GM12875 (cell line): ENCODE measurements around the gene PRR7.

Source experiments
- H3K4me3 ChIP-seq: one replicate; pipeline ENCODE4 v1.5.1; 2011; ENCODE audit warnings: low read depth, low read length, control low read depth
- CTCF ChIP-seq: IDR thresholded peaks from 2 replicates; pipeline ENCODE4 v1.5.1; 2011; ENCODE audit warnings: low read depth, mild to moderate bottlenecking, control low read depth, inconsistent platforms, low read length, moderate library complexity, borderline replicate concordance; ENCODE audit not compliant: insufficient read depth

Gene PRR7

GRCh38 chr5:177474002-177474476 lies 27.4 kb downstream of the PRR7 start:
- no peak overlapping the region for H3K4me3 ChIP-seq
- TF ChIP-seq CTCF: no peak

- no peak overlapping the region for H3K4me3 ChIP-seq
These were observed 28.4 kb downstream of the PRR7 start for GRCh38 chr5:177474846-177475562.

GRCh38 chr5:177475563-177476427 lies 29.2 kb downstream of the PRR7 start:
- no peak overlapping the region for H3K4me3 ChIP-seq
- TF ChIP-seq CTCF: no peak

More at GRCh38 chr5:177474846-177475562, 28.4 kb downstream of the PRR7 start:
- TF ChIP-seq CTCF: no peak

- TF ChIP-seq CTCF: no peak
These were observed 30.1 kb downstream of the PRR7 start for GRCh38 chr5:177476531-177477233.

GRCh38 chr5:177477701-177478477 lies 31.3 kb downstream of the PRR7 start:
- TF ChIP-seq CTCF: no peak

More at GRCh38 chr5:177476531-177477233, 30.1 kb downstream of the PRR7 start:
- H3K4me3 ChIP-seq: no peak overlapping the region

GRCh38 chr5:177478711-177479646 lies 32.4 kb downstream of the PRR7 start:
- H3K4me3 ChIP-seq: no peak overlapping the region

More at GRCh38 chr5:177477701-177478477, 31.3 kb downstream of the PRR7 start:
- H3K4me3 ChIP-seq: no peak overlapping the region

More at GRCh38 chr5:177478711-177479646, 32.4 kb downstream of the PRR7 start:
- no peak for TF ChIP-seq CTCF
